ENCODE data around the gene PDCD6IP.

PDCD6IP gene

DNA sequence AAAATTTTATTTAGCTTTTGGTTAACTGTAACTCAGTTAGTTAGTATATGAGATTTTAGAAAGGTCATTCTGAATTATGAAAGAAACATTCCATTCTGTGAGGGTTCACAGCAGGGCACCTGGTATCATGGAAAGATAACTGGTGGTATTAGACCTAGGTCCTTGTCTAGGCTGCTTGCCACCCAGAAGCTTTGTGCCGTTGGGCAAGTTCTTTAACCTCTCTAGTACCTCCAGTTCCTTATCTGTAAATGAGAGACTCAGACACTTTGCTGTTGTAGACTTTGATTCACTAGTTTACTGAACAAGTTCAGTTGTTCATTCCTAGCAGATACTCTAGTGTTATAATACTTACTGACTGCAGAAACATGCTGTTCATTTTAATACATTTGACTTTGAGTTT, 25.4 kb downstream of the PDCD6IP start:
- TF ChIP-seq, protein P1, sequence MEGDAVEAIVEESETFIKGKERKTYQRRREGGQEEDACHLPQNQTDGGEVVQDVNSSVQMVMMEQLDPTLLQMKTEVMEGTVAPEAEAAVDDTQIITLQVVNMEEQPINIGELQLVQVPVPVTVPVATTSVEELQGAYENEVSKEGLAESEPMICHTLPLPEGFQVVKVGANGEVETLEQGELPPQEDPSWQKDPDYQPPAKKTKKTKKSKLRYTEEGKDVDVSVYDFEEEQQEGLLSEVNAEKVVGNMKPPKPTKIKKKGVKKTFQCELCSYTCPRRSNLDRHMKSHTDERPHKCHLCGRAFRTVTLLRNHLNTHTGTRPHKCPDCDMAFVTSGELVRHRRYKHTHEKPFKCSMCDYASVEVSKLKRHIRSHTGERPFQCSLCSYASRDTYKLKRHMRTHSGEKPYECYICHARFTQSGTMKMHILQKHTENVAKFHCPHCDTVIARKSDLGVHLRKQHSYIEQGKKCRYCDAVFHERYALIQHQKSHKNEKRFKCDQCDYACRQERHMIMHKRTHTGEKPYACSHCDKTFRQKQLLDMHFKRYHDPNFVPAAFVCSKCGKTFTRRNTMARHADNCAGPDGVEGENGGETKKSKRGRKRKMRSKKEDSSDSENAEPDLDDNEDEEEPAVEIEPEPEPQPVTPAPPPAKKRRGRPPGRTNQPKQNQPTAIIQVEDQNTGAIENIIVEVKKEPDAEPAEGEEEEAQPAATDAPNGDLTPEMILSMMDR (conservative IDR thresholded peaks at IDR 0.05; ENCODE audit: low read length): no peak
- no peak for TF ChIP-seq EZH2phosphoT487 (IDR thresholded peaks at IDR 0.05; ENCODE audit: borderline replicate concordance)
- Histone ChIP-seq H3K9me3 (ENCODE audit: insufficient read depth, low read depth, low read length) (no peaks in the 10 kb centered on the region), H3K79me2 (ENCODE audit: insufficient read depth, low read length) (peaks cover 29% of the 10 kb centered on the region), H3K4me3 (ENCODE audit: low read length, poor library complexity, severe bottlenecking) (no peak overlapping the region), H3K4me2 (ENCODE audit: low read depth, low read length, poor library complexity, severe bottlenecking) (no peak overlapping the region), H3F3A (ENCODE audit: low read depth) (0 out of 2 replicates have a peak, but pooled peaks cover 2% of the 10 kb centered on the region), H2AFZ (ENCODE audit: low read length) (no peak overlapping the region), H3K9me2 (replicated peaks; ENCODE audit: low read depth, low read length) (no peaks in the 10 kb centered on the region), H3K27me3 (ENCODE audit: insufficient read depth, low read length, poor library complexity, severe bottlenecking) (no peaks in the 10 kb centered on the region), H3K36me3 (ENCODE audit: insufficient read depth, low read length) (peaks cover 81% of the 10 kb centered on the region), H4K20me1 (ENCODE audit: insufficient read depth, low read length, poor library complexity, severe bottlenecking) (no peaks in the 10 kb centered on the region), H3K9ac (ENCODE audit: low read depth, low read length, poor library complexity, severe bottlenecking) (no peak overlapping the region), H3K4me1 (ENCODE audit: insufficient read depth, low read length, poor library complexity, severe bottlenecking) (no peaks in the 10 kb centered on the region)

DNA sequence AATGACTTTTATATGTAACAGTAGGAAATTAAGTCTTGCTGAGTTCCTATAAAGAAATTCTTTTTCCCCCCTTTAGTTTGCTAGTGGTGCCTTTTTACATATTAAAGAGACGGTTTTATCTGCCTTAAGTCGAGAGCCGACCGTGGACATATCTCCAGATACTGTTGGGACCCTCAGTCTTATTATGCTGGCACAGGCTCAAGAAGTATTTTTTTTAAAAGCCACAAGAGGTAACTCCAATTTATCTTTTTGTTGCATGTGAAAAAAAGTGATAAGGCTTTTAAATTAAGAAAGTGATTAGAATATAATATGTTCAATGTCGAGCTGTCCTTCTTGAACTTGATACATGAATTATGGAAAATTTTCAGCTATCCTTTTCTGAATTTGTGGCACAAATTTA, 26.7 kb downstream of the PDCD6IP start:
- H3K79me2 ChIP-seq (ENCODE audit: insufficient read depth, low read length): peaks cover 19% of the 10 kb centered on the region; the same call in 1 of the 2 replicates
- H3K36me3 ChIP-seq (ENCODE audit: insufficient read depth, low read length): peaks cover 85% of the 10 kb centered on the region

DNA sequence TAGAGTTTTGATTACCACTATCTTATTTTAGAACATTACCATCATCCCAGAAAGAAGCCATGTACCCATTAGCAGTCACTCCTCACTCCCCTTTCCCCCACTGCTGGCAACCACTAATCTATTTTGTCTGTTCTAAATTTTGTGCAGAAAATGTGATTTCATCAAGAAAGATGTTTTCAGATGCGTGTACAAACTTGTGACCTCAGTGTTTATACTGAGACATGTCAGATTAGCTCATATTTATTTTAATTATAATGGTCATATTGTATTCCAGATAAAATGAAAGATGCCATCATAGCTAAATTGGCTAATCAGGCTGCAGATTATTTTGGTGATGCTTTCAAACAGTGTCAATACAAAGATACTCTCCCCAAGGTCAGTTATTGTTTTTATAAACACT, 27.8 kb downstream of the PDCD6IP start:
- no peaks in the 10 kb centered on the region for H3F3A ChIP-seq (ENCODE audit: low read depth)
- TF ChIP-seq, protein P1 (conservative IDR thresholded peaks at IDR 0.05; ENCODE audit: low read length): no peak
- TF ChIP-seq EZH2phosphoT487 (IDR thresholded peaks at IDR 0.05; ENCODE audit: borderline replicate concordance): no peak
- no peak overlapping the region for H2AFZ ChIP-seq (ENCODE audit: low read length)
- H3K9me3 ChIP-seq (ENCODE audit: insufficient read depth, low read depth, low read length): no peaks in the 10 kb centered on the region
- H3K4me2 ChIP-seq (ENCODE audit: low read depth, low read length, poor library complexity, severe bottlenecking): no peak overlapping the region
- no peak overlapping the region for H3K4me3 ChIP-seq (ENCODE audit: low read length, poor library complexity, severe bottlenecking)
- peaks cover 85% of the 10 kb centered on the region for H3K36me3 ChIP-seq (ENCODE audit: insufficient read depth, low read length)
- no peak overlapping the region for H3K9ac ChIP-seq (ENCODE audit: low read depth, low read length, poor library complexity, severe bottlenecking)
- H3K4me1 ChIP-seq (ENCODE audit: insufficient read depth, low read length, poor library complexity, severe bottlenecking): no peaks in the 10 kb centered on the region
- no peaks in the 10 kb centered on the region for H3K9me2 ChIP-seq (replicated peaks; ENCODE audit: low read depth, low read length)
- H3K27me3 ChIP-seq (ENCODE audit: insufficient read depth, low read length, poor library complexity, severe bottlenecking): no peaks in the 10 kb centered on the region
- peaks cover 8% of the 10 kb centered on the region; the same call in 1 of the 2 replicates for H3K79me2 ChIP-seq (ENCODE audit: insufficient read depth, low read length)
- no peaks in the 10 kb centered on the region for H4K20me1 ChIP-seq (ENCODE audit: insufficient read depth, low read length, poor library complexity, severe bottlenecking)

More for the DNA sequence above, 26.7 kb downstream of the PDCD6IP start:
- Histone ChIP-seq H3K9me2 (replicated peaks; ENCODE audit: low read depth, low read length) (no peaks in the 10 kb centered on the region), H3K9me3 (ENCODE audit: insufficient read depth, low read depth, low read length) (no peaks in the 10 kb centered on the region), H3F3A (ENCODE audit: low read depth) (no peaks in the 10 kb centered on the region), H3K4me2 (ENCODE audit: low read depth, low read length, poor library complexity, severe bottlenecking) (no peak overlapping the region), H3K9ac (ENCODE audit: low read depth, low read length, poor library complexity, severe bottlenecking) (no peak overlapping the region), H3K4me3 (ENCODE audit: low read length, poor library complexity, severe bottlenecking) (no peak overlapping the region), H2AFZ (ENCODE audit: low read length) (no peak overlapping the region), H3K27me3 (ENCODE audit: insufficient read depth, low read length, poor library complexity, severe bottlenecking) (no peaks in the 10 kb centered on the region), H4K20me1 (ENCODE audit: insufficient read depth, low read length, poor library complexity, severe bottlenecking) (no peaks in the 10 kb centered on the region), H3K4me1 (ENCODE audit: insufficient read depth, low read length, poor library complexity, severe bottlenecking) (no peaks in the 10 kb centered on the region)
- no peak for TF ChIP-seq EZH2phosphoT487 (IDR thresholded peaks at IDR 0.05; ENCODE audit: borderline replicate concordance)
- TF ChIP-seq, protein P1 (conservative IDR thresholded peaks at IDR 0.05; ENCODE audit: low read length): no peak

Data from Loucy (cell line).